ENCODE data around the gene GTF2H4. TPM values are rescaled to one million over a fixed set of nuclear protein-coding genes. Genes with fewer than 3 reads are reported as not detected.

Gene GTF2H4
- total and polyA plus RNA-seq, 2 donors (not counting 1 experiment from before 2014, with no cell fraction given), result 12.2 to 15.3 TPM

DNA sequence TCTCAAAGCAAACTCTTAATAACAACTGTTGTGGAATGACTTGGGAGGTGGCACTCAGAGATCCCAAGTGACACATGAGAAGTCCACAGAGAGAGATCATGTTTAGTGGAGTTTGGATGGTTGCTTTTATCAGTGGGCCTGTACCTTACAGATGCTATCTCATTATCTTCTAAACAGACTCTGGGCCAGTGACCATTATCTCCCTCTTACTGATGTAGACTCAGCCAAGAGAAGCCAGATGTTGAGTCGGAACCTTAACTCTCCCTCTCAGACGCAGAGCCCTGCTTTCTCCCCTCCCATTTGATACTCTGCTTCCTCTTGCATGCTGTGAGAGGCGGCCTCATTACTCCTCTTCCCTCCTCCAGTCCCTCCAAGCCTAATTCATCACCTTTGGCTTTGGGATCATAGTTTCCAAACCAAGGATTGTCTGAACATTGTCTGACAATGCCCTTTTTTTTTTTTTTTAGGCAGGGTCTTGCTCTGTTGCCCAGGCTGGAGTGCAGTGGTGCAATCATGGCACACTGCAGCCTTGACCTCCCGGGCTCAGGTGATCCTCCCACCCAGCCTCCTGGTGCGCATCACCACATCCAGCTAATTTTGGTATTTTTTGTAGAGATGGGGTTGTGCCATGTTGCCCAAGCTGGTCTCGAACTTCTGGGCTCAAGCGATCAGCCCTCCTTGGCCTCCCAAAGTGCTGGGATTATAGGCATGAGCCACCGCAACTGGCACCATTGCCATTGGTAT lies 28.2 kb upstream of the GTF2H4 start:
- H3K9ac ChIP-seq (ENCODE audit: insufficient read depth, low read length), result no peak overlapping the region
- no peaks in the 10 kb centered on the region for H3K36me3 ChIP-seq (ENCODE audit: control insufficient read depth, insufficient read depth, low read length)
- DNase-seq (ENCODE audit: low read depth in 2 of 2), result no peak
- no peak overlapping the region for H3K4me3 ChIP-seq (replicated peaks in 1 of 4; ENCODE audit: control extremely low read depth in 1 of 4, insufficient read depth in 1 of 4, low read depth in 3 of 4, low read length in 4 of 4)
- H3K4me2 ChIP-seq (ENCODE audit: extremely low read depth, insufficient read depth, low read length), result no peak overlapping the region
- no peaks in the 10 kb centered on the region for H3K79me2 ChIP-seq (ENCODE audit: control insufficient read depth, insufficient read depth, low read length)
- H4K20me1 ChIP-seq (ENCODE audit: control insufficient read depth, extremely low read depth, insufficient read depth, low read length), result no peaks in the 10 kb centered on the region
- TF ChIP-seq, protein P1, sequence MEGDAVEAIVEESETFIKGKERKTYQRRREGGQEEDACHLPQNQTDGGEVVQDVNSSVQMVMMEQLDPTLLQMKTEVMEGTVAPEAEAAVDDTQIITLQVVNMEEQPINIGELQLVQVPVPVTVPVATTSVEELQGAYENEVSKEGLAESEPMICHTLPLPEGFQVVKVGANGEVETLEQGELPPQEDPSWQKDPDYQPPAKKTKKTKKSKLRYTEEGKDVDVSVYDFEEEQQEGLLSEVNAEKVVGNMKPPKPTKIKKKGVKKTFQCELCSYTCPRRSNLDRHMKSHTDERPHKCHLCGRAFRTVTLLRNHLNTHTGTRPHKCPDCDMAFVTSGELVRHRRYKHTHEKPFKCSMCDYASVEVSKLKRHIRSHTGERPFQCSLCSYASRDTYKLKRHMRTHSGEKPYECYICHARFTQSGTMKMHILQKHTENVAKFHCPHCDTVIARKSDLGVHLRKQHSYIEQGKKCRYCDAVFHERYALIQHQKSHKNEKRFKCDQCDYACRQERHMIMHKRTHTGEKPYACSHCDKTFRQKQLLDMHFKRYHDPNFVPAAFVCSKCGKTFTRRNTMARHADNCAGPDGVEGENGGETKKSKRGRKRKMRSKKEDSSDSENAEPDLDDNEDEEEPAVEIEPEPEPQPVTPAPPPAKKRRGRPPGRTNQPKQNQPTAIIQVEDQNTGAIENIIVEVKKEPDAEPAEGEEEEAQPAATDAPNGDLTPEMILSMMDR (conservative IDR thresholded peaks at IDR 0.05 in 1 of 2, IDR thresholded peaks at IDR 0.05 in 1 of 2; ENCODE audit: low read depth in 1 of 2, low read length in 2 of 2), result no peak
- no peak for TF ChIP-seq EZH2 (IDR thresholded peaks at IDR 0.05; ENCODE audit: low read length, missing control alignments)
- H3K27me3 ChIP-seq (ENCODE audit: control insufficient read depth, insufficient read depth, low read length), result no peaks in the 10 kb centered on the region
- H2AFZ ChIP-seq (ENCODE audit: low read length), result no peak overlapping the region
- no peaks in the 10 kb centered on the region for H3K9me3 ChIP-seq (ENCODE audit: control insufficient read depth, insufficient read depth, low read depth, low read length)
- H3K27ac ChIP-seq (ENCODE audit: insufficient read depth, low read length), result no peak overlapping the region
- H3K4me1 ChIP-seq (ENCODE audit: control insufficient read depth, extremely low read depth, insufficient read depth, low read length), result peaks cover 13% of the 10 kb centered on the region

DNA sequence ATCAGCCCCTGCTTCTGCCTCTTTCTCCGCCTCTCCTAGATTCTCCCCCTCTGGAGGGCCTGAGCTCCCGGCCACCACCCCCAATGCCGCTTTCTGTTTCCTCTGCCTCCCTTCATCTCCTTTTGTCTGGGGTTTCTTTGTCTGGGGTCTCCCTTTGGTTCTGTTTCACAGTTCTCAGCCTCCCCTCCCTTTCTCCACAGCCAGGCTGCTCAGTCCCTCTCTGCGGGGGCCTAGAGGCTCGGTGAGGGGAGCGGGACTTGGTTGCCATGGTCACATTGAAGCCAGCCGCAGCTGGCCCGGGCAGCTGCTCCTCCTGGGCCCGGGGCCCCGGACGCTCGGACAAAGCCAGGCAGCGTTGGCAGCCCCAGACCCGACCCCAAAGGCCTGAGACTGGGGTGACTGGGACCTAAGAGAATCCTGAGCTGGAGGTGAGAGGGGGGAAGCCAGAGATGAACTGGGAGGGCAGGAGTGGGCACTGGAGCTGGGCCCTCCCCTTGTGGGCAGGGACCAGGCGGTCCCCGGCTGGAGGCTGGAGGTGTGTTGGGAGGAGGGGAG lies 27.2 kb upstream of the GTF2H4 start:
- Histone ChIP-seq H3K9ac (ENCODE audit: insufficient read depth, low read length) (no peak overlapping the region), H3K4me2 (ENCODE audit: extremely low read depth, insufficient read depth, low read length) (no peak overlapping the region), H4K20me1 (ENCODE audit: control insufficient read depth, extremely low read depth, insufficient read depth, low read length) (no peaks in the 10 kb centered on the region), H3K9me3 (ENCODE audit: control insufficient read depth, insufficient read depth, low read depth, low read length) (no peaks in the 10 kb centered on the region), H3K4me1 (ENCODE audit: control insufficient read depth, extremely low read depth, insufficient read depth, low read length) (peaks cover 19% of the 10 kb centered on the region), H3K27ac (ENCODE audit: insufficient read depth, low read length) (no peak overlapping the region), H3K36me3 (ENCODE audit: control insufficient read depth, insufficient read depth, low read length) (no peaks in the 10 kb centered on the region), H3K27me3 (ENCODE audit: control insufficient read depth, insufficient read depth, low read length) (no peaks in the 10 kb centered on the region), H3K79me2 (ENCODE audit: control insufficient read depth, insufficient read depth, low read length) (no peaks in the 10 kb centered on the region), H2AFZ (ENCODE audit: low read length) (no peak overlapping the region), H3K4me3 (replicated peaks in 1 of 4; ENCODE audit: control extremely low read depth in 1 of 4, insufficient read depth in 1 of 4, low read depth in 3 of 4, low read length in 4 of 4) (no peak overlapping the region)
- no peak for TF ChIP-seq EZH2 (IDR thresholded peaks at IDR 0.05; ENCODE audit: low read length, missing control alignments)
- TF ChIP-seq, protein P1 (conservative IDR thresholded peaks at IDR 0.05 in 1 of 2, IDR thresholded peaks at IDR 0.05 in 1 of 2; ENCODE audit: low read depth in 1 of 2, low read length in 2 of 2), result no peak
- no peak for DNase-seq (ENCODE audit: low read depth in 2 of 2)

DNA sequence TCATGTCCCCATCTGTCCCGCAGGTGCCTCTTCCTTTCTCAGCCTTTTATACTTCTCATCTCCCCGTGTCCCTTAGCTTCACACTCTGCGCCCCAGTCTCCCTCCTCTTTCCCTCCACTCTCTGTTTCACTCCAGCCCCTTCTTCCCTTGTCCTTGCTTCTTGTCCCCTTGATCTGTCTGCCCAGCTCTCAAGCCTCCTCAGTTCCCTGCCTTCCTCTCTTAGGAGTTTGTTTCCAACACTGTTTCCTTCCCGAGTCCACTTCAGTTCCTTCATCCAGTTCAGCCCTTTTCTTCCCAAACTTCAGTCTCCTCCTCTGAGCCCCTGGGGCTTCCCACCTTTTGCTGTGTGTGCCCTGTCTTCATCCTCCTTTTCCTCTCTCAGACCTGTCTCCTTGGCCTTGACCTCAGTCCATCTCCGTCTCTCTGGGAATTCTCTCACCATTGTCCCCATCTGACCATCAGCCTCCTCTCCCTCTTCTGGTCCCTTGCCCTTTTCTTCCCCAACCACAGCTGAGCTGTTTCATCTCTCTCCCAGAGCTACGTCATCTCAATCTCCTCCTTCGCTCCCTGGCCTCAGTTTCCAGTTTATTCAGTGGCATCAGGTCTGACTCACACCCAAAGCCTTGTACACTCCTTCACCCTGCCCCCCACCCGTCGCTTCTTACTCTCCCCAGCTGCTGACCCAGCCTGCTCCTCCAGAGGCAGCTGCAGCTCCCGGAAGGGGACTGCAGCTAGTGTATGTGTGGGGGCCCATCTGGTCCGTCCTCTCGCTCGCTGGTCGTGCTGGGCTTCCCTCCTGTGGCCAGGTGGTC lies 26.4 kb upstream of the GTF2H4 start:
- H3K4me1 ChIP-seq (ENCODE audit: control insufficient read depth, extremely low read depth, insufficient read depth, low read length), result peaks cover 23% of the 10 kb centered on the region
- H3K9ac ChIP-seq (ENCODE audit: insufficient read depth, low read length), result no peak overlapping the region
- no peaks in the 10 kb centered on the region for H4K20me1 ChIP-seq (ENCODE audit: control insufficient read depth, extremely low read depth, insufficient read depth, low read length)
- peak; percentile 60 to 72 for DNase-seq (ENCODE audit: low read depth in 2 of 2)
- H3K4me3 ChIP-seq (replicated peaks in 1 of 4; ENCODE audit: control extremely low read depth in 1 of 4, insufficient read depth in 1 of 4, low read depth in 3 of 4, low read length in 4 of 4), result no peak overlapping the region
- no peaks in the 10 kb centered on the region for H3K9me3 ChIP-seq (ENCODE audit: control insufficient read depth, insufficient read depth, low read depth, low read length)
- H3K27me3 ChIP-seq (ENCODE audit: control insufficient read depth, insufficient read depth, low read length), result no peaks in the 10 kb centered on the region
- no peaks in the 10 kb centered on the region for H3K79me2 ChIP-seq (ENCODE audit: control insufficient read depth, insufficient read depth, low read length)
- peak overlapping the region; percentile 56 for H2AFZ ChIP-seq (ENCODE audit: low read length)
- TF ChIP-seq, protein P1 (conservative IDR thresholded peaks at IDR 0.05 in 1 of 2, IDR thresholded peaks at IDR 0.05 in 1 of 2; ENCODE audit: low read depth in 1 of 2, low read length in 2 of 2), result no peak
- TF ChIP-seq EZH2 (IDR thresholded peaks at IDR 0.05; ENCODE audit: low read length, missing control alignments), result no peak
- no peak overlapping the region for H3K27ac ChIP-seq (ENCODE audit: insufficient read depth, low read length)
- H3K4me2 ChIP-seq (ENCODE audit: extremely low read depth, insufficient read depth, low read length), result no peak overlapping the region
- no peaks in the 10 kb centered on the region for H3K36me3 ChIP-seq (ENCODE audit: control insufficient read depth, insufficient read depth, low read length)

All from fibroblast of lung (primary cell).